Endothelial cell of umbilical vein (primary cell): ENCODE results near the gene MYO9B.

Experiments used
- EZH2 ChIP-seq: IDR thresholded peaks from 2 replicates; pipeline ENCODE4 v1.6.1; 2012; ENCODE audit warnings: borderline replicate concordance, low read depth, mild to moderate bottlenecking, moderate library complexity, low read length, inconsistent platforms; ENCODE audit not compliant: severe bottlenecking
- FOS ChIP-seq: IDR thresholded peaks from 2 replicates; pipeline ENCODE4 v1.6.1; 2011; ENCODE audit warnings: mild to moderate bottlenecking, low read length, moderate library complexity, borderline replicate concordance; ENCODE audit not compliant: insufficient read depth
- GATA2 ChIP-seq: IDR thresholded peaks from 2 replicates; pipeline ENCODE4 v1.7.0; 2011; ENCODE audit warnings: low read depth, mild to moderate bottlenecking, moderate library complexity, mixed read lengths, low read length; ENCODE audit not compliant: insufficient read length, insufficient read depth
- JUN ChIP-seq: IDR thresholded peaks from 2 replicates; pipeline ENCODE4 v1.6.1; 2011; ENCODE audit warnings: borderline replicate concordance, low read depth; ENCODE audit not compliant: insufficient read length, insufficient read depth
- MYC ChIP-seq: IDR thresholded peaks from one replicate; pipeline ENCODE4 v1.6.1; 2011; ENCODE audit warnings: mild to moderate bottlenecking, low read depth, low read length
- POLR2A ChIP-seq: IDR thresholded peaks from 2 replicates; pipeline ENCODE4 v1.6.1; 2012; ENCODE audit warnings: low read depth, mild to moderate bottlenecking, control low read depth, low read length
- POLR2AphosphoS5 ChIP-seq: IDR thresholded peaks from 2 replicates; pipeline ENCODE4 v1.6.1; 2012; ENCODE audit warnings: low read depth, mild to moderate bottlenecking, control low read depth, low read length, moderate library complexity; ENCODE audit not compliant: insufficient read depth
- TF ChIP-seq, protein P1 (sequence below), 2 donors: IDR thresholded peaks; 1 replicate in 1 of 2; 2 replicates in 1 of 2; pipeline ENCODE4 v1.5.1; 2011; ENCODE audit warnings: low read length in 2 of 2, mild to moderate bottlenecking in 2 of 2, moderate library complexity in 2 of 2, control low read depth in 1 of 2, inconsistent platforms in 1 of 2, low read depth in 1 of 2; ENCODE audit not compliant: insufficient read depth in 1 of 2; ENCODE audit errors: extremely low read depth in 1 of 2
- TF ChIP-seq, protein P2 (sequence below): IDR thresholded peaks from 2 replicates; pipeline ENCODE4 v1.6.1; 2011; ENCODE audit not compliant: insufficient read depth, insufficient read length

- TF ChIP-seq, protein P1, sequence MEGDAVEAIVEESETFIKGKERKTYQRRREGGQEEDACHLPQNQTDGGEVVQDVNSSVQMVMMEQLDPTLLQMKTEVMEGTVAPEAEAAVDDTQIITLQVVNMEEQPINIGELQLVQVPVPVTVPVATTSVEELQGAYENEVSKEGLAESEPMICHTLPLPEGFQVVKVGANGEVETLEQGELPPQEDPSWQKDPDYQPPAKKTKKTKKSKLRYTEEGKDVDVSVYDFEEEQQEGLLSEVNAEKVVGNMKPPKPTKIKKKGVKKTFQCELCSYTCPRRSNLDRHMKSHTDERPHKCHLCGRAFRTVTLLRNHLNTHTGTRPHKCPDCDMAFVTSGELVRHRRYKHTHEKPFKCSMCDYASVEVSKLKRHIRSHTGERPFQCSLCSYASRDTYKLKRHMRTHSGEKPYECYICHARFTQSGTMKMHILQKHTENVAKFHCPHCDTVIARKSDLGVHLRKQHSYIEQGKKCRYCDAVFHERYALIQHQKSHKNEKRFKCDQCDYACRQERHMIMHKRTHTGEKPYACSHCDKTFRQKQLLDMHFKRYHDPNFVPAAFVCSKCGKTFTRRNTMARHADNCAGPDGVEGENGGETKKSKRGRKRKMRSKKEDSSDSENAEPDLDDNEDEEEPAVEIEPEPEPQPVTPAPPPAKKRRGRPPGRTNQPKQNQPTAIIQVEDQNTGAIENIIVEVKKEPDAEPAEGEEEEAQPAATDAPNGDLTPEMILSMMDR (IDR thresholded peaks at IDR 0.05; ENCODE audit: extremely low read depth in 1 of 2, insufficient read depth in 1 of 2, low read depth in 1 of 2, low read length in 2 of 2): no peak
- TF ChIP-seq, protein P2, sequence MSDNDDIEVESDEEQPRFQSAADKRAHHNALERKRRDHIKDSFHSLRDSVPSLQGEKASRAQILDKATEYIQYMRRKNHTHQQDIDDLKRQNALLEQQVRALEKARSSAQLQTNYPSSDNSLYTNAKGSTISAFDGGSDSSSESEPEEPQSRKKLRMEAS: no peak
- TF ChIP-seq POLR2AphosphoS5 (no peak), EZH2 (no peak), POLR2A (no peak), MYC (no peak), GATA2 (no peak), JUN (no peak), FOS (no peak)
Measured at GRCh38 chr19:17178291-17178690, 102.7 kb downstream of the MYO9B start.
